NCI-H2227 treated with DMSO at 0.1 percent for 48 hours (cell line): Measurements from ENCODE around the gene XPNPEP3.
"Not testable (repeated sequence)": the region's sequence is repeated elsewhere in the genome, so short reads cannot be mapped to it uniquely, and the experiment has no call there.

ENCODE experiments used
- DNase-seq: peaks from one replicate; lab custom pipeline; 2025; lab: John Stamatoyannopoulos, UW

XPNPEP3 gene

GRCh38 chr22:40856513-40857308 is at the start of gene XPNPEP3, which contains the start of gene ST13:
TSS of gene XPNPEP3 (plus strand) at chr22:40857148. CDS start at chr22:40857182, 34 bp downstream.
TSS of gene ST13 (minus strand) at chr22:40856639. CDS start at chr22:40856540, 99 bp downstream.
- DNase-seq, result peak; percentile 93

- DNase-seq, result no peak
Measured at GRCh38 chr22:40808018-40808841, 48.7 kb upstream of the XPNPEP3 start.

- DNase-seq, result no peak
Measured at GRCh38 chr22:40813912-40814315, 43.0 kb upstream of the XPNPEP3 start.

GRCh38 chr22:40817737-40818136 is 39.2 kb upstream of the XPNPEP3 start:
- no peak for DNase-seq

GRCh38 chr22:40818192-40818746 is 38.7 kb upstream of the XPNPEP3 start:
- no peak for DNase-seq

- peak; percentile 62 for DNase-seq
Measured at GRCh38 chr22:40818747-40819598, 38.0 kb upstream of the XPNPEP3 start, which contains the start of gene SLC25A17. TSS of gene SLC25A17 (minus strand) at chr22:40819346. CDS start at chr22:40819248, 98 bp downstream.

GRCh38 chr22:40819599-40820140 is 37.3 kb upstream of the XPNPEP3 start:
- peak; percentile 48 for DNase-seq

GRCh38 chr22:40823426-40823825 is 33.5 kb upstream of the XPNPEP3 start:
- no peak for DNase-seq

GRCh38 chr22:40826292-40826691 is 30.7 kb upstream of the XPNPEP3 start:
- DNase-seq, result not testable (repeated sequence)

- DNase-seq, result no peak
Measured at GRCh38 chr22:40826984-40827741, 29.8 kb upstream of the XPNPEP3 start.

- no peak for DNase-seq
Measured at GRCh38 chr22:40829131-40829530, 27.8 kb upstream of the XPNPEP3 start.

- DNase-seq, result no peak
Measured at GRCh38 chr22:40834619-40835018, 22.3 kb upstream of the XPNPEP3 start.

- DNase-seq, result no peak
Measured at GRCh38 chr22:40838486-40838885, 18.5 kb upstream of the XPNPEP3 start.

GRCh38 chr22:40844951-40845350 is 12.0 kb upstream of the XPNPEP3 start:
- no peak for DNase-seq

GRCh38 chr22:40845816-40846215 is 11.1 kb upstream of the XPNPEP3 start:
- DNase-seq, result not testable (repeated sequence)

- no peak for DNase-seq
Measured at GRCh38 chr22:40853333-40853732, 3.6 kb upstream of the XPNPEP3 start.

- no peak for DNase-seq
Measured at GRCh38 chr22:40853961-40854360, 3.0 kb upstream of the XPNPEP3 start.

- peak; percentile 16 for DNase-seq
Measured at GRCh38 chr22:40855071-40855978, 1.6 kb upstream of the XPNPEP3 start.

GRCh38 chr22:40855979-40856512 is 902 bp upstream of the XPNPEP3 start:
- no peak for DNase-seq
